HG03442 (cell line): ENCODE measurements around the gene BPIFB6.

ENCODE experiments used
- ATAC-seq: cut with Tn5 transposase; IDR thresholded peaks from one replicate; pipeline ENCODE4 v1.9.1; 2021; ENCODE audit warnings: mild to moderate bottlenecking, moderate library complexity; ENCODE audit not compliant: unreplicated experiment

Gene BPIFB6

GRCh38 chr20:33015700-33016580, 15.5 kb upstream of the BPIFB6 start:
- no peak for ATAC-seq

- no peak for ATAC-seq
These were observed 14.8 kb upstream of the BPIFB6 start for GRCh38 chr20:33016581-33017109.

DNA sequence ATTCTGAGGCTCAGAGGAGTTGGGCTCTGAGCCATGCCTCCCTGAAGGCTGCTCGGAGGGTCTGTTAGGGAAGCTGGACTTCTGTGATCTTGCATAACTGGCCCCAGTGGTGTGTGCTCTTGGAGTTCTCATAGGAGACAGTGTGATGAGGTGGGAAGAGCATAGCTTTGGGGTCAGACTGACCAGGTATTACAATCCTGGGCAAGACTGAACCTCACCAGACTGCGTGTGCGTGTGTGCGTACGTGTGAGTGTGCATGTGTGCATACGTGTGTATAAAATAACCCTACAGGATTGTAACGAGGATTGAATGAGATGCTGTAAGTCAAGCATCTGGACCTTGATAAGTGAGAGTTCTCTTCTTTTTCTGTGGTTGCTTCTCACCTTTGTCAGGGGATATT, 13.9 kb upstream of the BPIFB6 start:
- ATAC-seq, result no peak

DNA sequence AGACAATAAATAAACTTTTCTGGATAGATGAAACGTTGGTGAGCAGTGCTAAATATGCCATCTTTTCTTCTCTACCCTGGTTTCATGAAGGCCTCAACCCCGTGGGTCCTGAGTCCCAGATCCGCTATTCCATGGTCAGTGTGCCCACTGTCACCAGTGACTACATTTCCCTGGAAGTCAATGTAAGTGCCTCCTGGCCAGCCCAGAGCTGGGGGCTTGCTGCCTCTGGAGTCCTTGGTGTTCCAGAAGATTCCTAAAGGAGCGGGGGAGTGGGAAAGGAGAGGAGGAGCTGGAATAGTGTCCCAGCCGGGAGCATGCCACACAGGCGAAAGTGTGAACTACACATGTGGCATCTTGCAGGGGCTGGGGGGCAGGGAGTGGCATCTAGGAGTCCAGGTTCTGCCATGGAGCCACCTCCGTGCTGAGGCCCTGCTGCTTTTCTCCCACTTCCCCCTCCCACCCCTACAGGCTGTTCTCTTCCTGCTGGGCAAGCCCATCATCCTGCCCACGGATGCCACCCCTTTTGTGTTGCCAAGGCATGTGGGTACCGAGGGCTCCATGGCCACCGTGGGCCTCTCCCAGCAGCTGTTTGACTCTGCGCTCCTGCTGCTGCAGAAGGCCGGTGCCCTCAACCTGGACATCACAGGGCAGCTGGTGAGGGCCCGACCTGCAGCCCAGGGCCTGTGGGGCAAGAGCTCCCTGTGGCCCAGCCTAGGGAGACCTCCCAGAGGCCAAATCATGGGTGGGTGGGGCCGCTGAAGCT, 13.1 kb upstream of the BPIFB6 start:
- no peak for ATAC-seq

DNA sequence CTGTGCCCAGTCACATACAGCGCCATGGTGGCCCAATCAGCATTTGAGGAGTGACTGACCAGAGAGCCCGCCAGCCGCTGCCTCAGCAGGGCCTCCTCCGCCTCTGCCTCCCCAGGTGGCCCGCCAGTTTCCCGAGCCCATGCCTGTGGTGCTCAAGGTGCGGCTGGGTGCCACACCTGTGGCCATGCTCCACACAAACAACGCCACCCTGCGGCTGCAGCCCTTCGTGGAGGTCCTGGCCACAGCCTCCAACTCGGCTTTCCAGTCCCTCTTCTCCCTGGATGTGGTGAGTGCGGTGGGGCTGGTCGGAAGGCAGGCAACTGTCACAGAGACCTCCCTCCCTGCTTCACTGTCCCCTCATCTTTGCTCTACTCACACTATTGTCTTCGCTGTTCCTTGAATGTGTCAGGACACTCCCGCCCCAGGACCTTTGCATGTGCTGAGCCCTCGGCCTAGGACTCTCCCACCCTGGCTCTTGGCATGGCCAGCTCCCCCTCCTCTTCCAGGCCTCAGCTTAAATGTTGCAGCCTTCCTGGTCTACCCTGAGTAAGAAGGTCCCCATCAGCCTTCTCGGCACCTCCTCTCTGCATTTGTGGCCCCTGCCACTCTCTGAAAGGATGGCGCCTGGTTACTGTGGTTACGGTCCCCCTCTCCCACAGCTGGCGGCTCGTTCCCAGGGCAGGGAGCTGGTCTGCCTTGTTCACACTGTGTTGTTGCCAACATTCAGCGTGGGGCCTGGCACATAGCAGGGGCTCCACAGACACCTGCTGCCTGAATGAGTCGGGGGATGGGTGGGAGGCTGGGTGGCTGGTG, 11.8 kb upstream of the BPIFB6 start:
- ATAC-seq, result no peak

- ATAC-seq, result no peak
These were observed 10.9 kb upstream of the BPIFB6 start for GRCh38 chr20:33020278-33021161.

- no peak for ATAC-seq
These were observed 9.6 kb upstream of the BPIFB6 start for GRCh38 chr20:33021879-33022278.

- ATAC-seq, result no peak
These were observed 9.2 kb upstream of the BPIFB6 start for GRCh38 chr20:33022289-33022688.

DNA sequence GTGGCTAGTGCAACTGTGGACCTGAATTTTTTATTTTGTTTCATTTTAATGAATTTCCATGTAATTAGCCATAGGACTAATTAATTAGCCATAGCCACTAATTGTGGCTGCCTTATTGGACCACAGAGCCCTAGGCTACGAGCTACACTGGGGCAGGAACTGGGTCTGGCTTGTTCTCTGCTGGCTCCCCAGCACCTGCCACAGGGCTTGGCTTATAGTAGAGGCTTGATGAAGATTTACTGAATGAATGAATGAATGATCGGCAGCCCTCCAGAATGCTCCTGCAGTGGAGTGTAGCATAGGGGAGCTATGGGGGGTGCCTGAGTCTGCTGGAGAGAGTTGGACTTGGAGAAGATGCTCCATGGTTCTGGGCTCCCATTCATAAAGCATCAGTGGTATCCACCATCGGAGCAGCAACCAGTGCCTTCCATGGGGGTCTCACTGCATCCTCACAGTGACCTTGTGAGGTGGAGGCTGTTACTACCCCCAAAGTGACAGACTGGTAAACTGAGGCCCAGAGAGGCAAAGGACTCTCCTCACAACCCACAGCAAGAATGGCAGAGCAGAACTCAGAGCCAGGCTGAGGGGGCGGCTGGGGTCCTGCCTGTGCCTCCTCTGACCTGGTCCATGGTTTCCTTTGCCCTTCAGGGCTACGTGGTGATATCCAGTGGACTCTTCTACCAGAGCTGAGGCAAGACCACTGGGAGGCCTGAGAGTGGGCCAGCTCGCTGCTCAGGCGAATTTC, 8.6 kb upstream of the BPIFB6 start:
- no peak for ATAC-seq

GRCh38 chr20:33023439-33024242, 7.8 kb upstream of the BPIFB6 start:
- no peak for ATAC-seq

DNA sequence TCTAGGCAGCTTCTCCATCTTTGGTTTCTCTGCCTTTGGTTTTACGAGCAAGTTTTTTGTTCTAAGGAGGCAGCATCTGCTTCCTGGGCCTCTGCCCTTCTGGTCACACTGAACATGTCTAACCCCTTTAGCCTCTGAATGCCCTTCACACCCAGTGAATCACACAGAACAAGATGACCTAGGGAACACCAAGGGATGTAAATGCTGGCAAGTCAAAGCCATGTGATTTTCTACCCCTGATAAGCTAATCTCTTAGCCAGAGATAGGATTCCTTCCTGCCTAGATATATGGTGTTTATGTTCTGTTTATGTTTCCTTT, 7.2 kb upstream of the BPIFB6 start:
- ATAC-seq, result no peak

GRCh38 chr20:33024609-33025317, 6.7 kb upstream of the BPIFB6 start:
- no peak for ATAC-seq

DNA sequence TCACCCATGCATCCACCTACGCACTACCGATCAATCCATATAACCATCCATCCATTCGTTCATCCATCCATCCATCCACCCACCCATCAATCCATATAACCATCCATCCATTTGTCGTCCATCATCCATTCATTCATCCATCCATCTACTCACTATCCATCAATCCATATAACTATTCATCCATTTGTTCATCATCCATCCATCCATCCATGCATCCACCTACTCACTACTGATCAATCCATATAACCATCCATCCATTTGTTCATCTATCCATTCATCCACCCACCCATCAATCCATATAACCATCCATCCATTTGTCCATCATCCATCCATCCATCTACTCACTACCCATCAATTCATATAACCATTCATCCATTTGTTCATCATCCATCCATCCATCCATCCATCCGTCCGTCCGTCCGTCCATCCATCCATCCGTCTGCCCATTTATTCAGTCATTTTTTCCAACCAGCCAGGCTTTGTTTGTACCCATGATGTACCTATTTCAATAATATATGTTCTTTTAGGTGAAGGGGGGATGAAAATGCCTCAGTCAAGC, 6.1 kb upstream of the BPIFB6 start:
- no peak for ATAC-seq

GRCh38 chr20:33026072-33026778, 5.2 kb upstream of the BPIFB6 start:
- ATAC-seq, result no peak

DNA sequence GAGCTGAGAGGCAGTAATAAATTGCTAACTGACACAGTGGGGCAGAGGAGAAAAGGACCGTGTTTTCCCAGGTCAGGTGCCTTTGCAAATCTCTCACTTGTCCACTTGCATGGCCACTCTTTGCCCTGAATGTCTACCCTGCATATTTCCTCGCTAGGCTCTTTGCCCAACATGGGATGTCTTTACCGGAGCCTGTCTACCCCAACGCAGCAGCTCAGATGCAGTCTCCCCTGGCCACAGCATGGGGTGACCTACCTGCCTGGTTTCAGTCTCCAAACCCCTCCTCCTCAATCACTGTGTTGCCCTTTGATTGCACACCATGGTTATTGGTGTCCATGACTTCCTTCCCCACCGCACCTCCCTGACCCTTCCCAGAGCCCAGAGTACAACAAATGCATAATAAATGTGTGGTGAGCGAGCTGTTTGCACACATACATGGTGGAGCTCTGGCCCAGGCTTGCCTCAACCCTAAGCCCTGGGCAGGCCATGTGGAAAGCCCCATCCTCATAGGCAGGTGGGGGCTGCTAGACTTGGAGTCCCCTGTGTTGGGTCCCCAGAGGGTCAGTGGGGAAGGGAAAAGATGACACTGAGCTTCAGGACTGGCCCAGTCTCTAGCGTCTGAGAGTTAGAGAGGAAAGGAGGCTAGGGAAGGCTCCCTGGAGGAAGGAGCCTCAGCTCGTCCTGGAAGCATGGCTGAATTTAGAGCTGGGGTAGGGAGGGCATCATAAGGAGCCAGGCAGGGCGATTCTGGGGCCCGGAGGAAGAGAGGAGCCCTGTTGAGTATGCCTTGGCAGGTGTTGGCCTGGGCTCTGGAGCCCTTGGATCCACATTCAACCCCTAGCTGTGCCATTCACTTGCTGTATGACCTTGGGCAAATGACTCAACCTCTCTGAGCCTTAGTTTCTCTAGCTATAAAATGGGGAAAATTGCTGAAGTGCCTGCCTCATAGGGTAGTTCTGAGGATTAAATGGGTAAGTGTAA, 4.4 kb upstream of the BPIFB6 start:
- ATAC-seq, result no peak
